SU-DHL-6 (cell line): Measurements from ENCODE around the gene MITD1.

ENCODE experiments used
- H2AFZ ChIP-seq: fragments of 200-600 bp; sonication (generic); 2 replicates; pipeline ENCODE4 v1.6.1; 2014; ENCODE audit warnings: low read depth, mild to moderate bottlenecking, moderate library complexity, mixed read lengths, antibody characterized with exemption, low read length; ENCODE audit not compliant: severe bottlenecking
- H3F3A ChIP-seq: fragments of 200-600 bp; shearing (Covaris generic); 2 replicates; pipeline ENCODE4 v1.6.0; 2016; ENCODE audit warnings: antibody characterized with exemption, mild to moderate bottlenecking; ENCODE audit not compliant: insufficient read depth
- H3K27ac ChIP-seq: fragments of 200-600 bp; sonication (generic); 2 replicates; pipeline ENCODE4 v1.5.1; 2016; ENCODE audit warnings: low read depth, mild to moderate bottlenecking, low read length, moderate library complexity, mixed read lengths
- H3K27me3 ChIP-seq: fragments of 200-600 bp; sonication (generic), shearing (Covaris generic); 2 replicates; pipeline ENCODE4 v1.6.0; 2014; ENCODE audit warnings: mild to moderate bottlenecking, low read length
- H3K36me3 ChIP-seq: fragments of 200-600 bp; sonication (generic); 2 replicates; pipeline ENCODE4 v1.6.1; 2014; ENCODE audit warnings: mild to moderate bottlenecking, low read length, mixed read lengths
- H3K4me2 ChIP-seq: fragments of 300-600, 200-600 bp; shearing (Covaris generic), sonication (generic); 2 replicates; pipeline ENCODE4 v1.6.0; 2014; ENCODE audit warnings: low read length, low read depth, mild to moderate bottlenecking; ENCODE audit not compliant: poor library complexity, severe bottlenecking
- H3K4me3 ChIP-seq: fragments of 200-600 bp; sonication (generic); 2 replicates; pipeline ENCODE4 v1.5.1; 2014; ENCODE audit warnings: antibody characterized with exemption, low read length, mild to moderate bottlenecking, mixed read lengths; ENCODE audit not compliant: insufficient read depth, poor library complexity, severe bottlenecking
- H3K79me2 ChIP-seq: fragments of 200-600 bp; sonication (generic); 2 replicates; pipeline ENCODE4 v1.6.1; 2014; ENCODE audit warnings: mild to moderate bottlenecking, low read length, moderate library complexity; ENCODE audit not compliant: insufficient read depth
- H3K9ac ChIP-seq: fragments of 200-600 bp; sonication (generic); 2 replicates; pipeline ENCODE4 v1.7.0; 2014; ENCODE audit warnings: mild to moderate bottlenecking, low read length
- H3K9me2 ChIP-seq: fragments of 200-600 bp; sonication (generic); replicated peaks from 2 replicates; pipeline ENCODE4 v1.6.1; 2014; ENCODE audit warnings: low read length; ENCODE audit not compliant: insufficient read depth
- H3K9me3 ChIP-seq: fragments of 200-600 bp; sonication (generic); 2 replicates; pipeline ENCODE4 v1.6.1; 2014; ENCODE audit warnings: low read length, mixed read lengths; ENCODE audit not compliant: insufficient read depth
- H4K20me1 ChIP-seq: fragments of 200-600 bp; sonication (generic); 2 replicates; pipeline ENCODE4 v1.6.1; 2014; ENCODE audit warnings: low read depth, mild to moderate bottlenecking, antibody characterized with exemption, low read length, moderate library complexity, mixed read lengths
- EZH2phosphoT487 ChIP-seq: fragments of 200-600 bp; sonication (generic), shearing (Covaris generic); conservative IDR thresholded peaks from 2 replicates; pipeline ENCODE4 v1.6.1; 2018; ENCODE audit warnings: mild to moderate bottlenecking, antibody characterized with exemption, low read length, moderate library complexity, mixed read lengths
- TF ChIP-seq, protein P1 (sequence below): fragments of 200-600 bp; sonication (generic); IDR thresholded peaks from one replicate; pipeline ENCODE4 v1.5.1; 2017; ENCODE audit warnings: antibody characterized with exemption, mild to moderate bottlenecking, low read length, moderate library complexity; ENCODE audit not compliant: insufficient read depth, poor library complexity, severe bottlenecking

MITD1 gene

DNA sequence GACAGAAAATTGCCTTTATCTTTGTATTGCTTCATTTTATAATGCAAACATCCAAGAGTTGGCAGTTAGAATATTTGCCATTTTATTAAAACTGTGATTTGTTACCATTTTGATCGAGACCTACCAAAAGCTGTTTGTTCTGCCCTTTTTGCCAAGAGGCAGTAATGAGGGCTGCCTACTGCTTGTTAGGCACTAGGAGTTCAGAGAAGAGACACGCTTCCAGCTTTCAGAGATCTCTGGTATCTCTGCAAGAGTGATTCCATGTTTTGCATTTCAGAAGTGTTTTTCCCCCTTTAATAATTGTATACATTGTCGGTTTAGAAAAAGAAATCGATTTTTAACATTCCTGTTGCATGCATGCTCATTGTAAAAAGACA lies 754 bp upstream of the MITD1 start:
- peak overlapping the region; percentile 93 for H3K9ac ChIP-seq
- H3K27me3 ChIP-seq: no peaks in the 10 kb centered on the region
- no peak overlapping the region for H3K27ac ChIP-seq
- peaks cover 98% of the 10 kb centered on the region for H3K79me2 ChIP-seq
- H4K20me1 ChIP-seq: no peaks in the 10 kb centered on the region; the same call in 1 of the 2 replicates
- no peaks in the 10 kb centered on the region for H3K9me2 ChIP-seq
- H3K36me3 ChIP-seq: no peaks in the 10 kb centered on the region
- peak overlapping the region; percentile 100 for H3K4me3 ChIP-seq
- H3K9me3 ChIP-seq: no peaks in the 10 kb centered on the region
- no peaks in the 10 kb centered on the region for H3F3A ChIP-seq
- peak overlapping the region; percentile 85 for H2AFZ ChIP-seq
- TF ChIP-seq, protein P1, sequence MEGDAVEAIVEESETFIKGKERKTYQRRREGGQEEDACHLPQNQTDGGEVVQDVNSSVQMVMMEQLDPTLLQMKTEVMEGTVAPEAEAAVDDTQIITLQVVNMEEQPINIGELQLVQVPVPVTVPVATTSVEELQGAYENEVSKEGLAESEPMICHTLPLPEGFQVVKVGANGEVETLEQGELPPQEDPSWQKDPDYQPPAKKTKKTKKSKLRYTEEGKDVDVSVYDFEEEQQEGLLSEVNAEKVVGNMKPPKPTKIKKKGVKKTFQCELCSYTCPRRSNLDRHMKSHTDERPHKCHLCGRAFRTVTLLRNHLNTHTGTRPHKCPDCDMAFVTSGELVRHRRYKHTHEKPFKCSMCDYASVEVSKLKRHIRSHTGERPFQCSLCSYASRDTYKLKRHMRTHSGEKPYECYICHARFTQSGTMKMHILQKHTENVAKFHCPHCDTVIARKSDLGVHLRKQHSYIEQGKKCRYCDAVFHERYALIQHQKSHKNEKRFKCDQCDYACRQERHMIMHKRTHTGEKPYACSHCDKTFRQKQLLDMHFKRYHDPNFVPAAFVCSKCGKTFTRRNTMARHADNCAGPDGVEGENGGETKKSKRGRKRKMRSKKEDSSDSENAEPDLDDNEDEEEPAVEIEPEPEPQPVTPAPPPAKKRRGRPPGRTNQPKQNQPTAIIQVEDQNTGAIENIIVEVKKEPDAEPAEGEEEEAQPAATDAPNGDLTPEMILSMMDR: no peak
- TF ChIP-seq EZH2phosphoT487: no peak
- H3K4me2 ChIP-seq: peak overlapping the region; percentile 91

DNA sequence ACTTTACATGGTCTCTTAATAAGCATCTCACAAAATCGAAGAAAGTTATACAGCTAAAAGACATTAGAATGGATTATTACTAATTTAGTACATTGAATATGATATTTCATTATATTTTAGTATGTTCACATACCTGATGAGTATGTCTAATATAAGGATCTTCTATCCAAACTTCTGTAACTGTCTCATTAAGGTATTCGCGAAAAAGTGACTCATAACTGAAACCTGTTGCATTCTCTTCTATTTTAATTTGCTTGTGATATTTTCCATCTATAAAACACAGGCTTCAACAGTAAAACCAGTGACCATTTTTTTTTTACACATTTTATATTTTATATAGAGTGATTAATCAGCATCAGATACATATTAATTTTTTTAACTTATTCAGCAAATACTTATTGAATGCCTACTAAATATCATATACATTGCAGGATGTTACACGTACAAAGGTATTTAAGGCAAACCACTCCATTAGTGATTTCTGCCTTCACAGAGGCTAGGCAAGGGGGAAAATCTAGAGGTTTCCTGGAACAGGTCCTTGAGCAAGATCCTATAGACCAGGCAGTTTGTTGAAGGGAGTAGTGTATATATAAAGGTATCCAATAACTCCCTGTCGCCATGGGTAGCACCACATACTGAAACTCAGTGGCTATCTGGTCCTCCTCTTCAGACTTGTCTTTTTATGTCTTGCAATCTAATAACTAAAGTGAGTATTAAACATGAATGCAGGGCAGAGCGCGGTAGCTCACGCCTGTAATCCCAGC lies 9.3 kb downstream of the MITD1 start:
- Histone ChIP-seq H3K27me3 (no peaks in the 10 kb centered on the region), H3K79me2 (peaks cover 22% of the 10 kb centered on the region), H3K9me2 (no peaks in the 10 kb centered on the region), H2AFZ (no peak overlapping the region), H3K9ac (no peak overlapping the region), H4K20me1 (no peaks in the 10 kb centered on the region), H3K36me3 (peaks cover 24% of the 10 kb centered on the region), H3K27ac (no peak overlapping the region), H3K4me3 (no peak overlapping the region), H3F3A (peaks cover 6% of the 10 kb centered on the region; the same call in 1 of the 2 replicates), H3K9me3 (no peaks in the 10 kb centered on the region), H3K4me2 (no peak overlapping the region)
- no peak for TF ChIP-seq EZH2phosphoT487
- TF ChIP-seq, protein P1: no peak

DNA sequence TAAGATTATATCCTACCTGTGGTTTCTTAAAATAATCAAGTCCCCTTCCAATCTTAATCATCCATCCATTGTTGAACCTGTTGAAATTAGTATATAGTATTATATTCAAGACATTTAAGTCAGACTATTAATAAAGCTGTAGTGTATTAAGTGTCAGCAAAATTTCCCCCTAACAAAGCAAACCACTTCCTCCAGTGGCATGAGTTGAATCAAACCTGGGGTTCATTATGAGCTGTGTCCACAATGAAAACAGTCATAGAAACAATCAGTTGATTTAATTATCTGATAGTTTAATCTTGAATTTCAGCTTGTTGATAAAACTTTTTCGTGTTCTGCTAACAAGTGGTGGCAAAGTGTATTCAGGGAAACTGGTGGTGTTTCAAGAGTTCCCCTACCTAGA lies 11.3 kb downstream of the MITD1 start:
- peaks cover 9% of the 10 kb centered on the region; the same call in 1 of the 2 replicates for H3K79me2 ChIP-seq
- no peak overlapping the region for H3K27ac ChIP-seq
- no peaks in the 10 kb centered on the region for H4K20me1 ChIP-seq
- no peak overlapping the region for H3K4me2 ChIP-seq
- no peaks in the 10 kb centered on the region for H3K9me3 ChIP-seq
- H3K9me2 ChIP-seq: no peaks in the 10 kb centered on the region
- peaks cover 24% of the 10 kb centered on the region for H3K36me3 ChIP-seq
- H3K9ac ChIP-seq: no peak overlapping the region
- no peak overlapping the region for H3K4me3 ChIP-seq
- TF ChIP-seq, protein P1: no peak
- TF ChIP-seq EZH2phosphoT487: no peak
- H3K27me3 ChIP-seq: no peaks in the 10 kb centered on the region
- H3F3A ChIP-seq: peaks cover 6% of the 10 kb centered on the region; the same call in 1 of the 2 replicates
- H2AFZ ChIP-seq: no peak overlapping the region
